GM21390 (cell line): ENCODE measurements around the gene ATP6V1A.
A peak's percentile ranks its signal among the peaks of the same experiment; 100 is the strongest.

Source experiments
- ATAC-seq: cut with Tn5 transposase; IDR thresholded peaks from one replicate; pipeline ENCODE4 v1.9.1; 2021; ENCODE audit not compliant: unreplicated experiment

ATP6V1A gene

GRCh38 chr3:113746548-113747282 lies at the start of gene ATP6V1A:
TSS of gene ATP6V1A (plus strand) at chr3:113747035. CDS start at chr3:113778754, 31,719 bp downstream.
- peak; percentile 32 for ATAC-seq

GRCh38 chr3:113697500-113698090 lies 49.2 kb upstream of the ATP6V1A start:
- no peak for ATAC-seq

GRCh38 chr3:113698213-113698742 lies 48.6 kb upstream of the ATP6V1A start:
- no peak for ATAC-seq

GRCh38 chr3:113698956-113699355 lies 47.9 kb upstream of the ATP6V1A start:
- ATAC-seq, result no peak

- no peak for ATAC-seq
Observed at GRCh38 chr3:113707835-113708234, 39.0 kb upstream of the ATP6V1A start.

- no peak for ATAC-seq
Observed at GRCh38 chr3:113712129-113712528, 34.7 kb upstream of the ATP6V1A start.

- no peak for ATAC-seq
Observed at GRCh38 chr3:113714702-113715101, 32.1 kb upstream of the ATP6V1A start.

GRCh38 chr3:113717308-113717707 lies 29.5 kb upstream of the ATP6V1A start:
- ATAC-seq, result no peak

GRCh38 chr3:113717818-113718217 lies 29.0 kb upstream of the ATP6V1A start:
- no peak for ATAC-seq

GRCh38 chr3:113719294-113719693 lies 27.5 kb upstream of the ATP6V1A start:
- ATAC-seq, result no peak

- ATAC-seq, result no peak
Observed at GRCh38 chr3:113719758-113720157, 27.1 kb upstream of the ATP6V1A start.

GRCh38 chr3:113721636-113722035 lies 25.2 kb upstream of the ATP6V1A start:
- ATAC-seq, result no peak

GRCh38 chr3:113728661-113729060 lies 18.2 kb upstream of the ATP6V1A start:
- no peak for ATAC-seq

GRCh38 chr3:113730550-113730949 lies 16.3 kb upstream of the ATP6V1A start:
- ATAC-seq, result no peak

GRCh38 chr3:113731694-113732093 lies 15.1 kb upstream of the ATP6V1A start:
- ATAC-seq, result no peak

- peak; percentile 61 for ATAC-seq
Observed at GRCh38 chr3:113736548-113737089, 10.2 kb upstream of the ATP6V1A start.

GRCh38 chr3:113741086-113741485 lies 5.7 kb upstream of the ATP6V1A start:
- ATAC-seq, result no peak

GRCh38 chr3:113741620-113742019 lies 5.2 kb upstream of the ATP6V1A start:
- ATAC-seq, result no peak

GRCh38 chr3:113743006-113743630 lies 3.7 kb upstream of the ATP6V1A start:
- no peak for ATAC-seq

GRCh38 chr3:113744941-113745755 lies 1.7 kb upstream of the ATP6V1A start:
- ATAC-seq, result peak; percentile 52
